ENCODE measurements around the gene RASGRP1. TPM values are rescaled to one million over a fixed set of nuclear protein-coding genes. Genes with fewer than 3 reads are reported as not detected.

RASGRP1 gene
- total RNA-seq = under 0.01 and 2.7 TPM in 2 replicates

GRCh38 chr15:38564557-38565286 lies at the start of gene RASGRP1:
Gene RASGRP1 (minus strand): TSS chr15:38564814. CDS start chr15:38564628, 186 bp downstream.

GRCh38 chr15:38453971-38454695 lies 110.5 kb downstream of the RASGRP1 start, which contains the start of gene FAM98B:
Gene FAM98B (plus strand): TSS chr15:38454127. CDS start chr15:38454162, 35 bp downstream.

Other genes starting within 250 kb of the RASGRP1 start
- gene FAM98B, start 110.7 kb downstream of the RASGRP1 start, total RNA-seq = 4.5 and 6.5 TPM in 2 replicates

Data from tracheal epithelial cell (primary cell).